Measurements from ENCODE around the gene SHMT2.
"Not testable (repeated sequence)": the region's sequence is repeated elsewhere in the genome, so short reads cannot be mapped to it uniquely, and the experiment has no call there.

Gene SHMT2

GRCh38 chr12:57280211-57281062 lies 50.9 kb downstream of the SHMT2 start:
- H3K9me3 Mint-ChIP-seq, result no peaks in the 10 kb centered on the region
- peaks cover 12% of the 10 kb centered on the region for H3K4me1 Mint-ChIP-seq
- no peaks in the 10 kb centered on the region for H3K27me3 Mint-ChIP-seq
- peak; percentile 100 for ATAC-seq (replicated peaks; ENCODE audit: extremely low read depth, poor library complexity, severe bottlenecking)
- DNase-seq (ENCODE audit: low spot score in 2 of 2), result peak; percentile 18 to 32
- H3K36me3 Mint-ChIP-seq (ENCODE audit: insufficient read depth), result peaks cover 66% of the 10 kb centered on the region
- peak overlapping the region; percentile 26 for H3K4me3 Mint-ChIP-seq
- peak overlapping the region; percentile 70 for H3K27ac Mint-ChIP-seq (ENCODE audit: low read depth)

- peaks cover 63% of the 10 kb centered on the region for H3K36me3 Mint-ChIP-seq (ENCODE audit: insufficient read depth)
- not testable (repeated sequence) for H3K4me3 Mint-ChIP-seq; DNase-seq (ENCODE audit: low spot score in 2 of 2); H3K27me3 Mint-ChIP-seq; ATAC-seq (replicated peaks; ENCODE audit: extremely low read depth, poor library complexity, severe bottlenecking); H3K9me3 Mint-ChIP-seq
- H3K4me1 Mint-ChIP-seq, result peaks cover 12% of the 10 kb centered on the region
- peak overlapping the region; percentile 50 for H3K27ac Mint-ChIP-seq (ENCODE audit: low read depth)
Measured at GRCh38 chr12:57282073-57282472, 52.6 kb downstream of the SHMT2 start.

Data from central memory CD8-positive, alpha-beta T cell (primary cell).